GM12878 (cell line): ENCODE data around the gene PRR3. TPM values are rescaled to one million over a fixed set of nuclear protein-coding genes. Genes with fewer than 3 reads are reported as not detected.

ENCODE experiments used
- ATAC-seq: fragments of 200-7000 bp; cut with Tn5 transposase; 3 replicates; pipeline ENCODE4 v1.9.1; 2020; ENCODE audit warnings: mild to moderate bottlenecking, moderate library complexity
- BruUV-seq: library from RNA; stranded (reverse); fragments of 400-500 nt; replicated peaks from 2 replicates; lab custom pipeline; 2021; lab: Mats Ljungman, UMichigan
- CTCF ChIA-PET: fragments of 300-600 bp; sonication (Branson Sonifier 250); formaldehyde crosslinking; extraction: SDS; loops from one replicate; lab custom pipeline; 2021; ENCODE audit warnings: inconsistent platforms; lab: Yijun Ruan, JAX
- POLR2A ChIA-PET: fragments of 350-600 bp; formaldehyde crosslinking; extraction: SDS; loops from one replicate; lab custom pipeline; 2021; ENCODE audit warnings: inconsistent platforms; lab: Charles Lee
- RAD21 ChIA-PET: fragments of 300-600 bp; sonication (Branson Sonifier 250); formaldehyde crosslinking; loops from one replicate; lab custom pipeline; 2023; ENCODE audit warnings: antibody characterized with exemption; ENCODE audit not compliant: unreplicated experiment; lab: Charles Lee
- SMC1A ChIA-PET: fragments of 300-600 bp; sonication (Branson Sonifier 250); formaldehyde crosslinking; loops from one replicate; lab custom pipeline; 2023; ENCODE audit not compliant: unreplicated experiment, uncharacterized antibody; lab: Charles Lee
- DNase-seq: peaks from one replicate; pipeline ENCODE4 v3.0.0-alpha.2; 2011; ENCODE audit warnings: low read depth, low spot score
- FAIRE-seq: peaks from 3 replicates; lab custom pipeline; 2011; peaks lifted over from hg19 to GRCh38; lab: Jason Lieb, UNC
- H2AFZ ChIP-seq: 2 replicates; pipeline ENCODE4 v1.6.0; 2011; ENCODE audit warnings: low read depth, low read length, control low read depth; ENCODE audit not compliant: control insufficient read depth
- H3K27ac ChIP-seq: 2 replicates; pipeline ENCODE4 v1.5.1; 2011; ENCODE audit warnings: control low read depth; ENCODE audit not compliant: control insufficient read depth, insufficient read depth
- H3K27me3 ChIP-seq, 2 experiments: replicated peaks in 1 of 2; 2 replicates each; pipeline versions ENCODE4 v1.6.0 to v1.6.1; 2011; ENCODE audit warnings: low read length in 1 of 2; ENCODE audit not compliant: control insufficient read depth in 2 of 2, insufficient read depth in 2 of 2
- H3K36me3 ChIP-seq, 2 experiments: 2 replicates each; pipeline ENCODE4 v1.5.1; 2011; ENCODE audit warnings: low read length in 1 of 2; ENCODE audit not compliant: control insufficient read depth in 2 of 2, insufficient read depth in 2 of 2
- H3K4me1 ChIP-seq: 2 replicates; pipeline ENCODE4 v1.6.1; 2011; ENCODE audit warnings: mild to moderate bottlenecking, low read length, moderate library complexity, mixed read lengths; ENCODE audit not compliant: control insufficient read depth, insufficient read depth
- H3K4me2 ChIP-seq: 2 replicates; pipeline ENCODE4 v1.6.0; 2011; ENCODE audit warnings: control low read depth; ENCODE audit not compliant: control insufficient read depth, insufficient read depth
- H3K4me3 ChIP-seq: fragments of 200-600 bp; sonication (generic); 2 replicates; pipeline ENCODE4 v1.5.1; 2016
- H3K79me2 ChIP-seq: 2 replicates; pipeline ENCODE4 v1.6.0; 2011; ENCODE audit warnings: low read length; ENCODE audit not compliant: control insufficient read depth, insufficient read depth
- H3K9ac ChIP-seq: 2 replicates; pipeline ENCODE4 v1.8.0; 2011; ENCODE audit warnings: low read length, control low read depth, mixed read lengths; ENCODE audit not compliant: control insufficient read depth, insufficient read depth
- H3K9me3 ChIP-seq: replicated peaks from 3 replicates; pipeline ENCODE4 v1.5.1; 2011; ENCODE audit warnings: mild to moderate bottlenecking, low read length; ENCODE audit not compliant: control insufficient read depth, insufficient read depth
- H4K20me1 ChIP-seq: 2 replicates; pipeline ENCODE4 v1.6.0; 2011; ENCODE audit not compliant: control insufficient read depth, insufficient read depth
- BMI1 ChIP-seq: fragments of 450-650 bp; IDR thresholded peaks from 2 replicates; pipeline ENCODE4 v1.6.1; 2016; ENCODE audit warnings: mild to moderate bottlenecking, moderate library complexity, borderline replicate concordance
- MTA2 ChIP-seq: fragments of 450-650 bp; IDR thresholded peaks from 2 replicates; pipeline ENCODE4 v1.6.1; 2016; ENCODE audit warnings: low read depth, mild to moderate bottlenecking, moderate library complexity
- POLR2A ChIP-seq: IDR thresholded peaks from 2 replicates; pipeline ENCODE4 v1.6.1; 2011; ENCODE audit warnings: low read depth, mild to moderate bottlenecking, low read length
- SREBF1 ChIP-seq: IDR thresholded peaks from 2 replicates; pipeline ENCODE4 v1.6.1; 2012; ENCODE audit warnings: mild to moderate bottlenecking, low read length
- WGBS: methylation state at CpG from one replicate; pipeline ENCODE4 v1.1.6; 2016; ENCODE audit warnings: low lambda C conversion rate; ENCODE audit not compliant: insufficient replicate concordance, insufficient coverage; ENCODE audit errors: missing lambda C conversion rate; 5-methylcytosine and 5-hydroxymethylcytosine counted together
- in situ Hi-C: fragments of 300-500 bp; cut with MboI; formaldehyde crosslinking; loops from 9 replicates; pipeline ENCODE4 v1.14.3; 2018; ENCODE audit warnings: mixed read lengths
- intact Hi-C: fragments of 100-400 bp; cut with micrococcal nuclease; formaldehyde crosslinking; loops from one replicate; pipeline ENCODE4 v1.14.2; 2022; ENCODE audit not compliant: unreplicated experiment
- polyA plus RNA-seq, 11 experiments: library from polyadenylated mRNA; depleted of rRNA in 4 of 11; unstranded in 6 of 11; stranded (reverse) in 5 of 11; fragments of >200 nt; fragmentation: Nextera tagmentation in 4 of 11; fragmentation: Illumina TruSeq in 1 of 11; extraction: Ambion mirVana in 4 of 11; extraction: Trizol in 1 of 11; gene quantifications; 1 replicate in 1 of 11; 2 replicates in 10 of 11; pipeline versions ENCODE4 v1.2.1 to v1.2.3, GENCODE V29; 2011 to 2016; ENCODE audit warnings: inconsistent platforms in 2 of 11, missing spikeins in 2 of 11, low read depth in 1 of 11
- total RNA-seq, 4 experiments: library from RNA; depleted of rRNA in 3 of 4; stranded (reverse); fragments of >200 nt in 3 of 4; fragmentation: Illumina TruSeq in 1 of 4; extraction: Trizol in 1 of 4; gene quantifications; 2 replicates each; pipeline versions ENCODE4 v1.2.1 to v1.2.3, GENCODE V29; 2013 to 2021
- TF ChIP-seq, protein P1 (sequence below): fragments of 450-650 bp; IDR thresholded peaks from 2 replicates; pipeline ENCODE4 v1.6.1; 2017; ENCODE audit warnings: mild to moderate bottlenecking, low read depth, inconsistent platforms; ENCODE audit not compliant: poor library complexity, severe bottlenecking
- TF ChIP-seq, protein P2 (sequence below): fragments of 450-650 bp; formaldehyde crosslinking; IDR thresholded peaks from 2 replicates; pipeline ENCODE4 v1.4.0; 2022; ENCODE audit warnings: mild to moderate bottlenecking, moderate library complexity

The PRR3 gene
- total and polyA plus RNA-seq, 10 of the 15 experiments (the other 5 are each of a cell fraction or from before 2014, with no cell fraction given): 14.0 to 38.2 (median 20.5) TPM

DNA sequence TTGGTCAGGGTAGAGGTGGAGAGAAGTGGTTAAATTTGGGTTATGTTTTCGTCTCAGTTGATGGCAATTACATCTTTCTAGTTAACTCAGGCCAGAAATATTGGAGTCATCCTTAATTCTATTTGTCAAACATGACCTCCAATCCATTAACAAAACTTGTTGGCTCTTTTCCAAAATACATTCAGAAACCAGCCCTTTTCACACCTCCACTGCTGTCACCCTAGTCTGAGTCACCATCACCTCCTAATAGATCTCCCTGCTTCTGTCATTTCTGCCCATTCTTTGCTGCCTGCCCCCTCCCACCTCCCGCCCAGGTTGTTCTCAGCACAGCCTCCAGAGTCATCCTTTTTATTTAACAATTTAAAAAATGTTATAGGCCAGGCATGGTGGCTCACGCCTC, 11.2 kb downstream of the PRR3 start (continued):
- TF ChIP-seq MTA2: peak; percentile 28; the same call in 1 of the 2 replicates

DNA sequence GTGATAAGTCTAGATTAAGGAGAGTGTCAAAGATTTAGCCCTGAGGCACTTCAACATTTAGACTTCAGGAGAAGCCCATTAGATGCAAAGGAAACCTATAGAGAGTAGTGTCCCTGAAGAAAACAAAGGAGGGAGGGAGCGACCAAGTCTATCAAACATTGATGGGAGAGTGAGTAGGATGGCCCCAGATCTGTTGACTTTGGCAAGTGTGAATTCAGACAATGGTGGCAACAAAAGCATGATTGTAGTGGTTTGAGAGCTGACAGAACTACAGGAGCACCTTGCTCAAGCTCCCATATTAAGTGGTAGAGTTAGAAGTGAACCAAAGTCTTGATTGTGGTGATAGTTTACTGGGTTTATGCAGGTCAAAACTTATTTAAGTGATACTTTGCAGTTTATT, 13.2 kb downstream of the PRR3 start:
- RAD21 ChIA-PET: interaction anchor here (0.6 to 2.2 kb wide), 6 partner anchors 13 to 648 kb away, joined by 3 to 11 read pairs (median 5); partner anchors contain the start of gene PRR3
- Histone ChIP-seq H3K4me1 (peaks cover 15% of the 10 kb centered on the region), H4K20me1 (peaks cover 3% of the 10 kb centered on the region; the same call in 1 of the 2 replicates), H2AFZ (peak overlapping the region; percentile 93), H3K4me3 (peak overlapping the region; percentile 89; the same call in 1 of the 2 replicates), H3K36me3 (no peaks in the 10 kb centered on the region; a peak in 2 of 4 replicates), H3K9ac (peak overlapping the region; percentile 93), H3K9me3 (no peaks in the 10 kb centered on the region), H3K27ac (no peak overlapping the region), H3K27me3 (no peaks in the 10 kb centered on the region), H3K79me2 (peaks cover 39% of the 10 kb centered on the region), H3K4me2 (peak overlapping the region; percentile 98)
- no peak for ATAC-seq
- 31% methylated on average over 1 of the region's 1 CpG for WGBS
- CTCF ChIA-PET: interaction anchor here (0.6 to 2.6 kb wide), 11 partner anchors 14 to 108 kb away, joined by 3 to 25 read pairs (median 5); partner anchors contain the start of genes GNL1 and PRR3
- SMC1A ChIA-PET: interaction anchor here (1.0 to 2.3 kb wide), 6 partner anchors 12 to 86 kb away, joined by 3 to 18 read pairs (median 4); partner anchors contain the start of gene PRR3
- BruUV-seq: no TSS peak
- intact Hi-C loops: loop anchor here (2.0 kb wide), 1 partner anchor 13 kb away; the partner anchor contains the start of genes GNL1 and PRR3
- POLR2A ChIA-PET: interaction anchor here (0.6 to 2.5 kb wide), 3 partner anchors 14 to 76 kb away, joined by 3 to 25 read pairs (median 8); partner anchors contain the start of genes GNL1, MRPS18B and PRR3
- no peak for DNase-seq
- TF ChIP-seq POLR2A: no peak
- TF ChIP-seq BMI1: no peak
- TF ChIP-seq SREBF1: no peak
- in situ Hi-C loops: no loop called here
- no peak for FAIRE-seq

DNA sequence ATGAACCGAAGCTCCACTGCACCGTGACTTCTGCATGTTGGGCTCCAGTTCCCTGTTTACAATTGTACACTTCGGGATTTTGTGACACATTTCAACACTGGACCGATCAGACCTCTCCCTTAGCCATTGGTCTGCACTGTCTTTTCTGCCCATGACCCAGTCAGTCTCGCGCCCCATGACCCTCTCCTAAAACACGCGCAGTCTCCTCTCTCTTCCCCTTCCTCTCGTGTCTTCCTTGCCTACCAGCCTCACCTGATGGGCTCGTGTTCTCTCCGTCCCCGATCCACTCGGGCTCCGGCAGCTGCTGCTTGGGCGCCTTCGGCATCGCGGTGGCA, 13.6 kb downstream of the PRR3 start:
- peak overlapping the region; percentile 93 for H2AFZ ChIP-seq
- TF ChIP-seq, protein P1, sequence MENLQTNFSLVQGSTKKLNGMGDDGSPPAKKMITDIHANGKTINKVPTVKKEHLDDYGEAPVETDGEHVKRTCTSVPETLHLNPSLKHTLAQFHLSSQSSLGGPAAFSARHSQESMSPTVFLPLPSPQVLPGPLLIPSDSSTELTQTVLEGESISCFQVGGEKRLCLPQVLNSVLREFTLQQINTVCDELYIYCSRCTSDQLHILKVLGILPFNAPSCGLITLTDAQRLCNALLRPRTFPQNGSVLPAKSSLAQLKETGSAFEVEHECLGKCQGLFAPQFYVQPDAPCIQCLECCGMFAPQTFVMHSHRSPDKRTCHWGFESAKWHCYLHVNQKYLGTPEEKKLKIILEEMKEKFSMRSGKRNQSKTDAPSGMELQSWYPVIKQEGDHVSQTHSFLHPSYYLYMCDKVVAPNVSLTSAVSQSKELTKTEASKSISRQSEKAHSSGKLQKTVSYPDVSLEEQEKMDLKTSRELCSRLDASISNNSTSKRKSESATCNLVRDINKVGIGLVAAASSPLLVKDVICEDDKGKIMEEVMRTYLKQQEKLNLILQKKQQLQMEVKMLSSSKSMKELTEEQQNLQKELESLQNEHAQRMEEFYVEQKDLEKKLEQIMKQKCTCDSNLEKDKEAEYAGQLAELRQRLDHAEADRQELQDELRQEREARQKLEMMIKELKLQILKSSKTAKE: peak; percentile 28
- TF ChIP-seq, protein P2, sequence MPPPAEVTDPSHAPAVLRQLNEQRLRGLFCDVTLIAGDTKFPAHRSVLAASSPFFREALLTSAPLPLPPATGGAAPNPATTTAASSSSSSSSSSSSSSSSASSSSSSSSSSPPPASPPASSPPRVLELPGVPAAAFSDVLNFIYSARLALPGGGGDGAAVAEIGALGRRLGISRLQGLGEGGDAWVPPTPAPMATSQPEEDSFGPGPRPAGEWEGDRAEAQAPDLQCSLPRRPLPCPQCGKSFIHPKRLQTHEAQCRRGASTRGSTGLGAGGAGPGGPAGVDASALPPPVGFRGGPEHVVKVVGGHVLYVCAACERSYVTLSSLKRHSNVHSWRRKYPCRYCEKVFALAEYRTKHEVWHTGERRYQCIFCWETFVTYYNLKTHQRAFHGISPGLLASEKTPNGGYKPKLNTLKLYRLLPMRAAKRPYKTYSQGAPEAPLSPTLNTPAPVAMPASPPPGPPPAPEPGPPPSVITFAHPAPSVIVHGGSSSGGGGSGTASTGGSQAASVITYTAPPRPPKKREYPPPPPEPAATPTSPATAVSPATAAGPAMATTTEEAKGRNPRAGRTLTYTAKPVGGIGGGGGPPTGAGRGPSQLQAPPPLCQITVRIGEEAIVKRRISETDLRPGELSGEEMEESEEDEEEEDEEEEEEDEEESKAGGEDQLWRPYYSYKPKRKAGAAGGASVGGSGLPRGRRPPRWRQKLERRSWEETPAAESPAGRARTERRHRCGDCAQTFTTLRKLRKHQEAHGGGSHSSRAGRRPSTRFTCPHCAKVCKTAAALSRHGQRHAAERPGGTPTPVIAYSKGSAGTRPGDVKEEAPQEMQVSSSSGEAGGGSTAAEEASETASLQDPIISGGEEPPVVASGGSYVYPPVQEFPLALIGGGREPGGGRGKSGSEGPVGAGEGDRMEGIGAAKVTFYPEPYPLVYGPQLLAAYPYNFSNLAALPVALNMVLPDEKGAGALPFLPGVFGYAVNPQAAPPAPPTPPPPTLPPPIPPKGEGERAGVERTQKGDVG: no peak
- peaks cover 44% of the 10 kb centered on the region for H3K79me2 ChIP-seq
- no peaks in the 10 kb centered on the region for H3K27me3 ChIP-seq
- no peak for FAIRE-seq
- BruUV-seq: TSS peak; percentile 92
- no peaks in the 10 kb centered on the region for H3K9me3 ChIP-seq
- in situ Hi-C loops: no loop called here
- peaks cover 3% of the 10 kb centered on the region; the same call in 1 of the 2 replicates for H4K20me1 ChIP-seq
- peak overlapping the region; percentile 93 for H3K9ac ChIP-seq
- ChIA-PET SMC1A (interaction anchor here (0.9 to 2.3 kb wide), 6 partner anchors 13 to 85 kb away, joined by 3 to 18 read pairs (median 4); partner anchors contain the start of gene PRR3), POLR2A (interaction anchor here (0.9 to 2.5 kb wide), 8 partner anchors 14 to 108 kb away, joined by 3 to 25 read pairs (median 4); partner anchors contain the start of genes GNL1, MRPS18B and PRR3), RAD21 (interaction anchor here (0.9 to 2.2 kb wide), 8 partner anchors 13 to 117 kb away, joined by 3 to 11 read pairs (median 4); partner anchors contain the start of genes GNL1 and PRR3), CTCF (interaction anchor here (0.6 to 2.6 kb wide), 9 partner anchors 14 to 108 kb away, joined by 3 to 25 read pairs (median 6); partner anchors contain the start of genes GNL1 and PRR3)
- H3K4me1 ChIP-seq: peaks cover 15% of the 10 kb centered on the region
- peak overlapping the region; percentile 98 for H3K4me2 ChIP-seq
- DNase-seq: no peak
- intact Hi-C loops: loop anchor here (2.0 kb wide), 1 partner anchor 14 kb away; the partner anchor contains the start of genes GNL1 and PRR3
- peak overlapping the region; percentile 89 for H3K4me3 ChIP-seq
- peak overlapping the region; percentile 94 for H3K27ac ChIP-seq
- no peaks in the 10 kb centered on the region; a peak in 3 of 4 replicates for H3K36me3 ChIP-seq
- WGBS: 1% methylated on average over 18 of the region's 18 CpGs
- peak; percentile 20 for ATAC-seq
